Ovary (tissue), 9 donors: ENCODE results near the gene BPTF. TPM values are rescaled to one million over a fixed set of nuclear protein-coding genes. Genes with fewer than 3 reads are reported as not detected.
"Not testable (repeated sequence)": the region's sequence is repeated elsewhere in the genome, so short reads cannot be mapped to it uniquely, and the experiment has no call there.

ENCODE experiments used
- DNase-seq, 5 donors: peaks; one replicate each; pipeline ENCODE4 v3.0.0-alpha.2; 2019 to 2020
- H3K27ac ChIP-seq, 2 donors: fragments of 200-600 bp; one replicate each; pipeline versions ENCODE4 v1.5.1 to v1.8.0; 2019 to 2022
- H3K27me3 ChIP-seq: fragments of 200-600 bp; one replicate; pipeline ENCODE4 v1.8.0; 2022
- H3K36me3 ChIP-seq: fragments of 200-600 bp; sonication (generic); one replicate; pipeline ENCODE4 v1.5.1; 2019
- H3K4me1 ChIP-seq: one replicate; pipeline ENCODE4 v1.8.1; 2013; ENCODE audit warnings: mild to moderate bottlenecking, moderate library complexity; ENCODE audit not compliant: insufficient read depth
- H3K4me3 ChIP-seq: fragments of 200-600 bp; sonication (generic); one replicate; pipeline ENCODE4 v1.5.1; 2017
- H3K9me3 ChIP-seq, 2 donors: fragments of 200-600 bp in 1 of 2; sonication (generic) in 1 of 2; one replicate each; pipeline versions ENCODE4 v1.5.1 to v1.8.1; 2013 to 2019; ENCODE audit warnings: mild to moderate bottlenecking in 1 of 2, moderate library complexity in 1 of 2
- EP300 ChIP-seq: sonication (generic); formaldehyde crosslinking; IDR thresholded peaks from one replicate; pipeline ENCODE4 v1.6.1; 2017; ENCODE audit warnings: antibody characterized with exemption
- POLR2A ChIP-seq: fragments of 450-650 bp; IDR thresholded peaks from one replicate; pipeline ENCODE4 v1.6.1; 2017; ENCODE audit warnings: antibody characterized with exemption, mild to moderate bottlenecking, moderate library complexity
- WGBS, 3 donors: extraction: QIAGEN DNeasy Blood & Tissue Kit in 1 of 3; methylation state at CpG; one replicate each; pipeline versions ENCODE4 v1.1.5 to v1.1.7; 2013 to 2017; 5-methylcytosine and 5-hydroxymethylcytosine counted together
- intact Hi-C, 4 donors: fragments of 100-400 bp; cut with DNase I; formaldehyde crosslinking; loops; one replicate each; pipeline versions ENCODE4 v1.11.0 to v1.15.1; 2022 to 2023
- polyA plus RNA-seq, 2 donors: library from polyadenylated mRNA; stranded (reverse); fragments of 200-250 nt in 1 of 2; fragments of 350-450 nt in 1 of 2; fragmentation: Illumina TruSeq in 1 of 2; extraction: RNeasy Lipid Tissue Mini Kit (QIAGEN cat#74804) in 1 of 2; gene quantifications; one replicate each; pipeline ENCODE4 v1.2.3, GENCODE V29; 2013 to 2014
- total RNA-seq, 7 donors: library from RNA; depleted of rRNA in 2 of 7; stranded (reverse); fragments of >200 nt in 2 of 7; fragmentation: NEBNext Ultra II Directional in 3 of 7; extraction: Animal tissue kit (Norgen Biotek cat#: 25700) in 3 of 7; gene quantifications; one replicate each; pipeline versions ENCODE4 v1.1.0 to v1.2.4, GENCODE V29; 2016 to 2023
- TF ChIP-seq, protein P1 (sequence below), 3 donors: fragments of 450-650 bp in 2 of 3; fragments of 200-600 bp in 1 of 3; IDR thresholded peaks; one replicate each; pipeline versions ENCODE4 v1.5.1 to v1.8.0; 2016 to 2022; ENCODE audit warnings: antibody characterized with exemption in 3 of 3, mild to moderate bottlenecking in 1 of 3
- donor health status: DM: no; HTN: no; CAD: no; lungs with moderate emphysema.
- donor health status: DM: no; HTN: no; CAD: no.
- donor health status: Bipolar disorder and iron deficiency.
- donor health status: DM: yes; HTN: yes; CAD: no.
- donor health status: DM: no; HTN: no; CAD: no.
- donor health status: DM: yes; HTN: yes; CAD: no.

Gene BPTF
- total and polyA plus RNA-seq, 9 donors, result 28.5 to 120 (median 91.7) TPM

- H3K27ac ChIP-seq, result no peak overlapping the region
- TF ChIP-seq EP300 (no peak), POLR2A (no peak)
- TF ChIP-seq, protein P1, sequence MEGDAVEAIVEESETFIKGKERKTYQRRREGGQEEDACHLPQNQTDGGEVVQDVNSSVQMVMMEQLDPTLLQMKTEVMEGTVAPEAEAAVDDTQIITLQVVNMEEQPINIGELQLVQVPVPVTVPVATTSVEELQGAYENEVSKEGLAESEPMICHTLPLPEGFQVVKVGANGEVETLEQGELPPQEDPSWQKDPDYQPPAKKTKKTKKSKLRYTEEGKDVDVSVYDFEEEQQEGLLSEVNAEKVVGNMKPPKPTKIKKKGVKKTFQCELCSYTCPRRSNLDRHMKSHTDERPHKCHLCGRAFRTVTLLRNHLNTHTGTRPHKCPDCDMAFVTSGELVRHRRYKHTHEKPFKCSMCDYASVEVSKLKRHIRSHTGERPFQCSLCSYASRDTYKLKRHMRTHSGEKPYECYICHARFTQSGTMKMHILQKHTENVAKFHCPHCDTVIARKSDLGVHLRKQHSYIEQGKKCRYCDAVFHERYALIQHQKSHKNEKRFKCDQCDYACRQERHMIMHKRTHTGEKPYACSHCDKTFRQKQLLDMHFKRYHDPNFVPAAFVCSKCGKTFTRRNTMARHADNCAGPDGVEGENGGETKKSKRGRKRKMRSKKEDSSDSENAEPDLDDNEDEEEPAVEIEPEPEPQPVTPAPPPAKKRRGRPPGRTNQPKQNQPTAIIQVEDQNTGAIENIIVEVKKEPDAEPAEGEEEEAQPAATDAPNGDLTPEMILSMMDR (IDR thresholded peaks at IDR 0.05), result no peak
- no peak for DNase-seq
- no peaks in the 10 kb centered on the region for H3K36me3 ChIP-seq
- no peaks in the 10 kb centered on the region for H3K9me3 ChIP-seq
- 83 to 87% (median 84%) methylated on average over 8 of the region's 8 CpGs for WGBS, 3 donors
- H3K4me1 ChIP-seq, result peaks cover 6% of the 10 kb centered on the region
- no peaks in the 10 kb centered on the region for H3K27me3 ChIP-seq
- no peak overlapping the region for H3K4me3 ChIP-seq
- intact Hi-C loops, result no loop called here
Measured at GRCh38 chr17:67850991-67851631, 25.8 kb downstream of the BPTF start.

DNA sequence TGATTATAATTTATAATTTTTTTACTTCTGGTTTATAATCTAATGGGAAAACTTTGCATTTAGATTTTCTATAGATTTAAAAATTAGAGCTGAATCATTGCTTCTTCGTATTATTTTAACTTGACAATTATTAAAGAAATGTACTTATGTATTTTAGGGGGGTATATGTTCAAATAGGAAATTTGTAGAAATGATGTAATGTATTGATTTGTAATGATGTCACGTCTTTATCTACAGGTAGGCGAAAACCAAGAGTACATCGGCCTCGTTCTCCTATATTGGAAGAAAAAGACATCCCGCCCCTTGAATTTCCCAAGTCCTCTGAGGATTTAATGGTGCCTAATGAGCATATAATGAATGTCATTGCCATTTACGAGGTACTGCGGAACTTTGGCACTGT, 28.4 kb downstream of the BPTF start:
- H3K4me1 ChIP-seq, result peaks cover 6% of the 10 kb centered on the region
- no peak overlapping the region for H3K27ac ChIP-seq
- DNase-seq, result no peak
- no peak overlapping the region for H3K4me3 ChIP-seq
- intact Hi-C loops, result no loop called here
- TF ChIP-seq EP300 (no peak), POLR2A (no peak)
- TF ChIP-seq, protein P1 (IDR thresholded peaks at IDR 0.05), result no peak
- H3K36me3 ChIP-seq, result no peaks in the 10 kb centered on the region
- 94 to 95% (median 94%) methylated on average over 8 of the region's 8 CpGs for WGBS, 3 donors
- H3K27me3 ChIP-seq, result no peaks in the 10 kb centered on the region
- no peaks in the 10 kb centered on the region for H3K9me3 ChIP-seq

DNA sequence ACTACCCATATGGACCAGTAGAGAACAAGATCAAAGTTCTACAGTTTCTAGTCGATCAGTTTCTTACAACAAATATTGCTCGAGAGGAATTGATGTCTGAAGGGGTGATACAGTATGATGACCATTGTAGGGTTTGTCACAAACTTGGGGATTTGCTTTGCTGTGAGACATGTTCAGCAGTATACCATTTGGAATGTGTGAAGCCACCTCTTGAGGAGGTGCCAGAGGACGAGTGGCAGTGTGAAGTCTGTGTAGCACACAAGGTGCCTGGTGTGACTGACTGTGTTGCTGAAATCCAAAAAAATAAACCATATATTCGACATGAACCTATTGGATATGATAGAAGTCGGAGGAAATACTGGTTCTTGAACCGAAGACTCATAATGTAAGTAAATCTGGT, 29.1 kb downstream of the BPTF start:
- TF ChIP-seq EP300 (no peak), POLR2A (no peak)
- TF ChIP-seq, protein P1 (IDR thresholded peaks at IDR 0.05), result no peak
- Histone ChIP-seq H3K27me3 (no peaks in the 10 kb centered on the region), H3K4me1 (peaks cover 9% of the 10 kb centered on the region), H3K4me3 (no peak overlapping the region), H3K36me3 (no peaks in the 10 kb centered on the region), H3K27ac (no peak overlapping the region), H3K9me3 (no peaks in the 10 kb centered on the region)
- WGBS, 3 donors, result 92 to 95% (median 94%) methylated on average over 6 of the region's 6 CpGs
- intact Hi-C loops, result no loop called here
- DNase-seq, result no peak

GRCh38 chr17:67855504-67856324, 30.4 kb downstream of the BPTF start:
- no peak overlapping the region for H3K27ac ChIP-seq
- DNase-seq, result no peak
- no peaks in the 10 kb centered on the region for H3K36me3 ChIP-seq
- H3K27me3 ChIP-seq, result no peaks in the 10 kb centered on the region
- intact Hi-C loops, result no loop called here
- H3K4me1 ChIP-seq, result peaks cover 9% of the 10 kb centered on the region
- H3K4me3 ChIP-seq, result no peak overlapping the region
- TF ChIP-seq EP300 (no peak), POLR2A (no peak)
- TF ChIP-seq, protein P1 (IDR thresholded peaks at IDR 0.05), result no peak
- 69 to 74% (median 69%) methylated on average over 11 of the region's 11 CpGs for WGBS, 3 donors
- no peaks in the 10 kb centered on the region for H3K9me3 ChIP-seq

- DNase-seq, intact Hi-C loops: not testable (repeated sequence)
Measured at GRCh38 chr17:67856402-67856801, 31.1 kb downstream of the BPTF start.

More at GRCh38 chr17:67856402-67856801, 31.1 kb downstream of the BPTF start:
- not testable (repeated sequence) for H3K36me3 ChIP-seq, H3K4me1 ChIP-seq, H3K4me3 ChIP-seq, H3K27me3 ChIP-seq, H3K27ac ChIP-seq, H3K9me3 ChIP-seq
- 44 to 77% (median 57%) methylated on average over 1 of the region's 1 CpG for WGBS, 3 donors
